Uterus (tissue), 4 donors: Measurements from ENCODE around the gene SLC44A3. TPM values are rescaled to one million over a fixed set of nuclear protein-coding genes. Genes with fewer than 3 reads are reported as not detected.
A peak's percentile ranks its signal among the peaks of the same experiment; 100 is the strongest.

ENCODE experiments used
- DNase-seq, 2 donors: peaks; one replicate each; pipeline ENCODE4 v3.0.0-alpha.2; 2019 to 2020
- H3K27ac ChIP-seq, 2 donors: fragments of 200-600 bp; sonication (generic); 1 replicate in 1 of 2; 2 replicates in 1 of 2; pipeline ENCODE4 v1.5.1; 2016 to 2018
- H3K27me3 ChIP-seq, 2 donors: fragments of 200-600 bp; sonication (generic); one replicate each; pipeline ENCODE4 v1.5.1; 2018 to 2019; ENCODE audit warnings: control low read depth in 1 of 2
- H3K36me3 ChIP-seq, 2 donors: fragments of 200-600 bp; sonication (generic); one replicate each; pipeline ENCODE4 v1.5.1; 2019; ENCODE audit warnings: control low read depth in 1 of 2
- H3K4me1 ChIP-seq, 2 donors: fragments of 200-600 bp; sonication (generic); one replicate each; pipeline ENCODE4 v1.5.1; 2018 to 2019; ENCODE audit warnings: control low read depth in 1 of 2
- H3K4me3 ChIP-seq, 2 donors: fragments of 200-600 bp; sonication (generic); 1 replicate in 1 of 2; 2 replicates in 1 of 2; pipeline ENCODE4 v1.5.1; 2018 to 2019; ENCODE audit warnings: mild to moderate bottlenecking in 1 of 2
- H3K9me3 ChIP-seq, 2 donors: fragments of 200-600 bp; sonication (generic); one replicate each; pipeline ENCODE4 v1.5.1; 2019; ENCODE audit warnings: control low read depth in 1 of 2
- CTCF ChIP-seq, 4 experiments: fragments of 200-600 bp in 2 of 4; fragments of 450-650 bp in 2 of 4; sonication (generic) in 2 of 4; IDR thresholded peaks; one replicate each; pipeline ENCODE4 v1.5.1; 2016 to 2019; ENCODE audit warnings: antibody characterized with exemption in 4 of 4, mild to moderate bottlenecking in 2 of 4, moderate library complexity in 1 of 4
- POLR2A ChIP-seq, 2 donors: fragments of 450-650 bp; IDR thresholded peaks; one replicate each; pipeline ENCODE4 v1.6.1; 2016; ENCODE audit warnings: antibody characterized with exemption in 2 of 2, mild to moderate bottlenecking in 1 of 2, moderate library complexity in 1 of 2
- intact Hi-C: fragments of 100-400 bp; cut with DNase I; formaldehyde crosslinking; loops from one replicate; pipeline ENCODE4 v1.15.1; 2023; ENCODE audit warnings: low total_unique reads
- total RNA-seq, 4 donors: library from RNA; depleted of rRNA in 3 of 4; stranded (reverse); fragments of >200 nt in 3 of 4; gene quantifications; one replicate each; pipeline versions ENCODE4 v1.1.0 to v1.2.4, GENCODE V29; 2014 to 2023
- donor health status: DM: yes; HTN: yes; CAD: no.

The SLC44A3 gene
- total RNA-seq, 4 donors from 2014 or later, result 1.3 to 10.3 (median 4.8) TPM

GRCh38 chr1:94926126-94926914 is 106.2 kb downstream of the SLC44A3 start:
- Histone ChIP-seq H3K36me3 (no peaks in the 10 kb centered on the region), H3K27ac (peak overlapping the region; percentile 95 to 100), H3K27me3 (no peaks in the 10 kb centered on the region), H3K9me3 (no peaks in the 10 kb centered on the region), H3K4me1 (peaks cover 0 to under 1% of the 10 kb centered on the region in 2 donors), H3K4me3 (peak overlapping the region; percentile 67 to 91)
- intact Hi-C loops, result loop anchor here (5.0 to 10.0 kb wide), 3 partner anchors 72 to 116 kb away; no protein-coding TSS in a partner anchor
- DNase-seq, result peak; percentile 56 to 74
- peak; percentile 35 to 65 (median 52) for TF ChIP-seq CTCF (IDR thresholded peaks at IDR 0.05)
- TF ChIP-seq POLR2A (IDR thresholded peaks at IDR 0.05), result no peak

GRCh38 chr1:94926915-94927404 is 106.8 kb downstream of the SLC44A3 start, which contains the start of gene CNN3:
Gene CNN3 (minus strand): TSS chr1:94927110. CDS start chr1:94926894, 216 bp downstream.
- intact Hi-C loops, result loop anchor here (5.0 to 10.0 kb wide), 3 partner anchors 72 to 115 kb away; no protein-coding TSS in a partner anchor
- Histone ChIP-seq H3K4me1 (no peaks in the 10 kb centered on the region), H3K4me3 (peak within 1 kb of the TSS; percentile 67 to 91), H3K27ac (peak within 1 kb of the TSS; percentile 98 to 100), H3K27me3 (no peaks in the 10 kb centered on the region), H3K9me3 (no peaks in the 10 kb centered on the region), H3K36me3 (no peaks in the 10 kb centered on the region)
- peak in 1 of 4 experiments; percentile 47 for TF ChIP-seq CTCF (IDR thresholded peaks at IDR 0.05)
- TF ChIP-seq POLR2A (IDR thresholded peaks at IDR 0.05), result peak; percentile 98 to 100
- DNase-seq, result peak; percentile 94 to 95

- DNase-seq, result peak in 1 of 2 donors; percentile 65
- Histone ChIP-seq H3K27me3 (no peaks in the 10 kb centered on the region), H3K9me3 (no peaks in the 10 kb centered on the region), H3K4me3 (peak overlapping the region; percentile 55 to 91), H3K27ac (peak overlapping the region; percentile 98 to 100), H3K4me1 (no peaks in the 10 kb centered on the region), H3K36me3 (no peaks in the 10 kb centered on the region)
- intact Hi-C loops, result loop anchor here (5.0 to 10.0 kb wide), 3 partner anchors 73 to 115 kb away; no protein-coding TSS in a partner anchor
- TF ChIP-seq CTCF (IDR thresholded peaks at IDR 0.05), result no peak
- no peak for TF ChIP-seq POLR2A (IDR thresholded peaks at IDR 0.05)
Observed at GRCh38 chr1:94927405-94928175, 107.4 kb downstream of the SLC44A3 start.

GRCh38 chr1:94928293-94928939 is 108.3 kb downstream of the SLC44A3 start:
- H3K4me3 ChIP-seq, result peak overlapping the region; percentile 55 to 91
- no peak for DNase-seq
- no peaks in the 10 kb centered on the region for H3K9me3 ChIP-seq
- H3K4me1 ChIP-seq, result no peaks in the 10 kb centered on the region
- no peaks in the 10 kb centered on the region for H3K27me3 ChIP-seq
- H3K27ac ChIP-seq, result peak overlapping the region; percentile 98 to 100
- no peak for TF ChIP-seq CTCF (IDR thresholded peaks at IDR 0.05)
- TF ChIP-seq POLR2A (IDR thresholded peaks at IDR 0.05), result no peak
- H3K36me3 ChIP-seq, result no peaks in the 10 kb centered on the region
- intact Hi-C loops, result loop anchor here (5.0 to 10.0 kb wide), 3 partner anchors 74 to 114 kb away; no protein-coding TSS in a partner anchor
